Karpas-422 (cell line): Measurements from ENCODE around the gene MITF. TPM values are rescaled to one million over a fixed set of nuclear protein-coding genes. Genes with fewer than 3 reads are reported as not detected.

Experiments
- DNase-seq: peaks from one replicate; pipeline ENCODE4 v3.0.0-alpha.2; 2015
- H2AFZ ChIP-seq: fragments of 200-600 bp; sonication (generic); 2 replicates; pipeline ENCODE4 v1.6.1; 2014; ENCODE audit warnings: antibody characterized with exemption, low read length, mixed read lengths
- H3K27ac ChIP-seq: fragments of 200-600 bp; sonication (generic); 2 replicates; pipeline ENCODE4 v1.5.1; 2014; ENCODE audit warnings: mild to moderate bottlenecking, low read length, moderate library complexity
- H3K27me3 ChIP-seq: fragments of 200-600 bp; sonication (generic); 2 replicates; pipeline ENCODE4 v1.6.1; 2014; ENCODE audit warnings: low read length, mixed read lengths
- H3K36me3 ChIP-seq: fragments of 200-600 bp; sonication (generic); 2 replicates; pipeline ENCODE4 v1.6.1; 2014; ENCODE audit warnings: low read length, mixed read lengths; ENCODE audit not compliant: insufficient read depth
- H3K4me1 ChIP-seq: fragments of 200-600 bp; sonication (generic); 2 replicates; pipeline ENCODE4 v1.6.1; 2014; ENCODE audit warnings: mild to moderate bottlenecking, low read length, mixed read lengths
- H3K4me2 ChIP-seq: fragments of 200-600 bp; sonication (generic); 2 replicates; pipeline ENCODE4 v1.6.1; 2014; ENCODE audit warnings: low read length, low read depth, mild to moderate bottlenecking; ENCODE audit not compliant: poor library complexity, severe bottlenecking
- H3K4me3 ChIP-seq: fragments of 200-600 bp; sonication (generic); 2 replicates; pipeline ENCODE4 v1.5.1; 2014; ENCODE audit warnings: mild to moderate bottlenecking, antibody characterized with exemption, low read length, mixed read lengths
- H3K79me2 ChIP-seq: fragments of 200-600 bp; sonication (generic); 2 replicates; pipeline ENCODE4 v1.6.1; 2014; ENCODE audit warnings: mild to moderate bottlenecking, low read length, mixed read lengths
- H3K9ac ChIP-seq: fragments of 200-600 bp; sonication (generic); 2 replicates; pipeline ENCODE4 v1.6.0; 2014; ENCODE audit warnings: low read length
- H3K9me2 ChIP-seq: fragments of 200-600 bp; sonication (generic), shearing (Covaris generic); replicated peaks from 2 replicates; pipeline ENCODE4 v1.6.0; 2014; ENCODE audit warnings: mild to moderate bottlenecking, low read length, moderate library complexity; ENCODE audit not compliant: insufficient read depth
- H3K9me3 ChIP-seq: fragments of 300-700, 200-600 bp; sonication (generic); 2 replicates; pipeline ENCODE4 v1.6.1; 2014; ENCODE audit warnings: low read length, mixed read lengths
- H4K20me1 ChIP-seq: fragments of 200-600 bp; sonication (generic); 2 replicates; pipeline ENCODE4 v1.6.1; 2014; ENCODE audit warnings: mild to moderate bottlenecking, antibody characterized with exemption, low read length, low read depth; ENCODE audit not compliant: insufficient read depth
- total RNA-seq: library from RNA; depleted of rRNA; stranded (reverse); fragments of >200 nt; shearing (Covaris generic); gene quantifications from 2 replicates; pipeline ENCODE4 v1.2.3, GENCODE V29; 2014; ENCODE audit warnings: low replicate concordance

Gene MITF
- total RNA-seq, 1 experiment from 2014 or later: not detected

GRCh38 chr3:69866988-69867720 lies 127.9 kb downstream of the MITF start:
- Histone ChIP-seq H3K9me3 (no peaks in the 10 kb centered on the region), H3K4me2 (no peak overlapping the region), H3K27me3 (no peaks in the 10 kb centered on the region), H2AFZ (no peak overlapping the region), H3K36me3 (no peaks in the 10 kb centered on the region), H4K20me1 (no peaks in the 10 kb centered on the region), H3K9ac (no peak overlapping the region), H3K4me3 (no peak overlapping the region), H3K4me1 (no peaks in the 10 kb centered on the region), H3K27ac (no peak overlapping the region), H3K79me2 (no peaks in the 10 kb centered on the region), H3K9me2 (no peaks in the 10 kb centered on the region)
- DNase-seq: no peak

- H3K4me1 ChIP-seq: no peaks in the 10 kb centered on the region
- no peaks in the 10 kb centered on the region for H3K9me2 ChIP-seq
- no peak overlapping the region for H3K27ac ChIP-seq
- H3K9me3 ChIP-seq: no peaks in the 10 kb centered on the region
- no peak overlapping the region for H3K4me2 ChIP-seq
- H3K36me3 ChIP-seq: no peaks in the 10 kb centered on the region
- H3K4me3 ChIP-seq: no peak overlapping the region
- no peaks in the 10 kb centered on the region for H3K79me2 ChIP-seq
- no peak overlapping the region for H3K9ac ChIP-seq
- no peak for DNase-seq
- no peaks in the 10 kb centered on the region for H4K20me1 ChIP-seq
- H3K27me3 ChIP-seq: no peaks in the 10 kb centered on the region
- no peak overlapping the region for H2AFZ ChIP-seq
Measured at GRCh38 chr3:69867941-69868505, 128.8 kb downstream of the MITF start.

- no peaks in the 10 kb centered on the region for H3K4me1 ChIP-seq
- H3K79me2 ChIP-seq: no peaks in the 10 kb centered on the region
- H2AFZ ChIP-seq: no peak overlapping the region
- H4K20me1 ChIP-seq: no peaks in the 10 kb centered on the region
- no peak for DNase-seq
- no peaks in the 10 kb centered on the region for H3K9me3 ChIP-seq
- no peaks in the 10 kb centered on the region for H3K27me3 ChIP-seq
- no peak overlapping the region for H3K4me3 ChIP-seq
- H3K36me3 ChIP-seq: no peaks in the 10 kb centered on the region
- H3K9ac ChIP-seq: no peak overlapping the region
- no peak overlapping the region for H3K27ac ChIP-seq
- no peaks in the 10 kb centered on the region for H3K9me2 ChIP-seq
- H3K4me2 ChIP-seq: no peak overlapping the region
Measured at GRCh38 chr3:69868841-69869420, 129.7 kb downstream of the MITF start.

GRCh38 chr3:69869643-69870042 lies 130.4 kb downstream of the MITF start:
- Histone ChIP-seq H3K27ac (no peak overlapping the region), H3K36me3 (no peaks in the 10 kb centered on the region), H3K9me3 (no peaks in the 10 kb centered on the region), H4K20me1 (no peaks in the 10 kb centered on the region), H3K4me1 (no peaks in the 10 kb centered on the region), H3K4me2 (no peak overlapping the region), H3K79me2 (no peaks in the 10 kb centered on the region), H3K9me2 (no peaks in the 10 kb centered on the region), H3K27me3 (no peaks in the 10 kb centered on the region), H2AFZ (no peak overlapping the region), H3K4me3 (no peak overlapping the region), H3K9ac (no peak overlapping the region)
- DNase-seq: no peak

- no peaks in the 10 kb centered on the region for H3K79me2 ChIP-seq
- DNase-seq: no peak
- H3K27me3 ChIP-seq: no peaks in the 10 kb centered on the region
- no peak overlapping the region for H2AFZ ChIP-seq
- H3K9me3 ChIP-seq: no peaks in the 10 kb centered on the region
- H3K27ac ChIP-seq: no peak overlapping the region
- no peak overlapping the region for H3K4me3 ChIP-seq
- H3K4me1 ChIP-seq: no peaks in the 10 kb centered on the region
- H3K4me2 ChIP-seq: no peak overlapping the region
- no peaks in the 10 kb centered on the region for H3K36me3 ChIP-seq
- H4K20me1 ChIP-seq: no peaks in the 10 kb centered on the region
- no peak overlapping the region for H3K9ac ChIP-seq
- H3K9me2 ChIP-seq: no peaks in the 10 kb centered on the region
Measured at GRCh38 chr3:69871251-69871650, 132.0 kb downstream of the MITF start.

GRCh38 chr3:69871868-69872267 lies 132.6 kb downstream of the MITF start:
- Histone ChIP-seq H3K27ac (no peak overlapping the region), H4K20me1 (no peaks in the 10 kb centered on the region), H3K4me1 (no peaks in the 10 kb centered on the region), H3K79me2 (no peaks in the 10 kb centered on the region), H3K27me3 (no peaks in the 10 kb centered on the region), H3K36me3 (no peaks in the 10 kb centered on the region), H3K4me2 (no peak overlapping the region), H3K9me3 (no peaks in the 10 kb centered on the region), H3K9ac (no peak overlapping the region), H3K4me3 (no peak overlapping the region), H3K9me2 (no peaks in the 10 kb centered on the region), H2AFZ (no peak overlapping the region)
- no peak for DNase-seq

GRCh38 chr3:69872783-69873378 lies 133.6 kb downstream of the MITF start:
- H3K9ac ChIP-seq: no peak overlapping the region
- no peaks in the 10 kb centered on the region for H4K20me1 ChIP-seq
- no peak overlapping the region for H3K4me3 ChIP-seq
- H3K4me2 ChIP-seq: no peak overlapping the region
- no peaks in the 10 kb centered on the region for H3K79me2 ChIP-seq
- H3K36me3 ChIP-seq: no peaks in the 10 kb centered on the region
- H3K27me3 ChIP-seq: no peaks in the 10 kb centered on the region
- H3K9me2 ChIP-seq: no peaks in the 10 kb centered on the region
- H3K4me1 ChIP-seq: no peaks in the 10 kb centered on the region
- H3K9me3 ChIP-seq: no peaks in the 10 kb centered on the region
- H3K27ac ChIP-seq: no peak overlapping the region
- no peak for DNase-seq
- H2AFZ ChIP-seq: no peak overlapping the region

GRCh38 chr3:69876073-69876472 lies 136.8 kb downstream of the MITF start:
- Histone ChIP-seq H3K9ac (no peak overlapping the region), H3K36me3 (no peaks in the 10 kb centered on the region)

More at GRCh38 chr3:69876073-69876472, 136.8 kb downstream of the MITF start:
- Histone ChIP-seq H3K79me2 (no peaks in the 10 kb centered on the region), H3K4me2 (no peak overlapping the region), H3K27me3 (no peaks in the 10 kb centered on the region), H3K9me3 (no peaks in the 10 kb centered on the region), H3K27ac (no peak overlapping the region), H2AFZ (no peak overlapping the region), H3K4me1 (peaks cover 3% of the 10 kb centered on the region; the same call in 1 of the 2 replicates), H3K9me2 (no peaks in the 10 kb centered on the region), H3K4me3 (no peak overlapping the region), H4K20me1 (no peaks in the 10 kb centered on the region)
- no peak for DNase-seq
